ENCODE measurements around the gene GPR161.

- TF ChIP-seq, protein P1, sequence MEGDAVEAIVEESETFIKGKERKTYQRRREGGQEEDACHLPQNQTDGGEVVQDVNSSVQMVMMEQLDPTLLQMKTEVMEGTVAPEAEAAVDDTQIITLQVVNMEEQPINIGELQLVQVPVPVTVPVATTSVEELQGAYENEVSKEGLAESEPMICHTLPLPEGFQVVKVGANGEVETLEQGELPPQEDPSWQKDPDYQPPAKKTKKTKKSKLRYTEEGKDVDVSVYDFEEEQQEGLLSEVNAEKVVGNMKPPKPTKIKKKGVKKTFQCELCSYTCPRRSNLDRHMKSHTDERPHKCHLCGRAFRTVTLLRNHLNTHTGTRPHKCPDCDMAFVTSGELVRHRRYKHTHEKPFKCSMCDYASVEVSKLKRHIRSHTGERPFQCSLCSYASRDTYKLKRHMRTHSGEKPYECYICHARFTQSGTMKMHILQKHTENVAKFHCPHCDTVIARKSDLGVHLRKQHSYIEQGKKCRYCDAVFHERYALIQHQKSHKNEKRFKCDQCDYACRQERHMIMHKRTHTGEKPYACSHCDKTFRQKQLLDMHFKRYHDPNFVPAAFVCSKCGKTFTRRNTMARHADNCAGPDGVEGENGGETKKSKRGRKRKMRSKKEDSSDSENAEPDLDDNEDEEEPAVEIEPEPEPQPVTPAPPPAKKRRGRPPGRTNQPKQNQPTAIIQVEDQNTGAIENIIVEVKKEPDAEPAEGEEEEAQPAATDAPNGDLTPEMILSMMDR (IDR thresholded peaks at IDR 0.05): no peak
- TF ChIP-seq POLR2A (IDR thresholded peaks at IDR 0.05) (no peak), POLR2AphosphoS5 (IDR thresholded peaks at IDR 0.05) (no peak), EP300 (IDR thresholded peaks at IDR 0.05) (no peak)
These were observed 40.2 kb downstream of the GPR161 start for GRCh38 chr1:168096296-168097165.

Data from gastroesophageal sphincter (tissue), 3 donors.